AG09309 (cell line): ENCODE results near the gene UNK.
"Not testable (repeated sequence)": the region's sequence is repeated elsewhere in the genome, so short reads cannot be mapped to it uniquely, and the experiment has no call there.

Experiments used
- DNase-seq: peaks from one replicate; pipeline ENCODE4 v3.0.0-alpha.2; 2010; ENCODE audit warnings: low read depth
- H3K4me3 ChIP-seq: 2 replicates; pipeline ENCODE4 v1.5.1; 2011; ENCODE audit warnings: mild to moderate bottlenecking, low read depth, low read length, moderate library complexity; ENCODE audit not compliant: control insufficient read depth
- TF ChIP-seq, protein P1 (sequence below): IDR thresholded peaks from 2 replicates; pipeline ENCODE4 v1.5.1; 2011; ENCODE audit warnings: mild to moderate bottlenecking, low read depth, low read length, inconsistent platforms; ENCODE audit not compliant: insufficient read depth, control insufficient read depth; ENCODE audit errors: missing control alignments

The UNK gene

GRCh38 chr17:75849724-75850123 is 65.1 kb downstream of the UNK start:
- TF ChIP-seq, protein P1, sequence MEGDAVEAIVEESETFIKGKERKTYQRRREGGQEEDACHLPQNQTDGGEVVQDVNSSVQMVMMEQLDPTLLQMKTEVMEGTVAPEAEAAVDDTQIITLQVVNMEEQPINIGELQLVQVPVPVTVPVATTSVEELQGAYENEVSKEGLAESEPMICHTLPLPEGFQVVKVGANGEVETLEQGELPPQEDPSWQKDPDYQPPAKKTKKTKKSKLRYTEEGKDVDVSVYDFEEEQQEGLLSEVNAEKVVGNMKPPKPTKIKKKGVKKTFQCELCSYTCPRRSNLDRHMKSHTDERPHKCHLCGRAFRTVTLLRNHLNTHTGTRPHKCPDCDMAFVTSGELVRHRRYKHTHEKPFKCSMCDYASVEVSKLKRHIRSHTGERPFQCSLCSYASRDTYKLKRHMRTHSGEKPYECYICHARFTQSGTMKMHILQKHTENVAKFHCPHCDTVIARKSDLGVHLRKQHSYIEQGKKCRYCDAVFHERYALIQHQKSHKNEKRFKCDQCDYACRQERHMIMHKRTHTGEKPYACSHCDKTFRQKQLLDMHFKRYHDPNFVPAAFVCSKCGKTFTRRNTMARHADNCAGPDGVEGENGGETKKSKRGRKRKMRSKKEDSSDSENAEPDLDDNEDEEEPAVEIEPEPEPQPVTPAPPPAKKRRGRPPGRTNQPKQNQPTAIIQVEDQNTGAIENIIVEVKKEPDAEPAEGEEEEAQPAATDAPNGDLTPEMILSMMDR, result no peak
- DNase-seq, result no peak
- no peak overlapping the region for H3K4me3 ChIP-seq

DNA sequence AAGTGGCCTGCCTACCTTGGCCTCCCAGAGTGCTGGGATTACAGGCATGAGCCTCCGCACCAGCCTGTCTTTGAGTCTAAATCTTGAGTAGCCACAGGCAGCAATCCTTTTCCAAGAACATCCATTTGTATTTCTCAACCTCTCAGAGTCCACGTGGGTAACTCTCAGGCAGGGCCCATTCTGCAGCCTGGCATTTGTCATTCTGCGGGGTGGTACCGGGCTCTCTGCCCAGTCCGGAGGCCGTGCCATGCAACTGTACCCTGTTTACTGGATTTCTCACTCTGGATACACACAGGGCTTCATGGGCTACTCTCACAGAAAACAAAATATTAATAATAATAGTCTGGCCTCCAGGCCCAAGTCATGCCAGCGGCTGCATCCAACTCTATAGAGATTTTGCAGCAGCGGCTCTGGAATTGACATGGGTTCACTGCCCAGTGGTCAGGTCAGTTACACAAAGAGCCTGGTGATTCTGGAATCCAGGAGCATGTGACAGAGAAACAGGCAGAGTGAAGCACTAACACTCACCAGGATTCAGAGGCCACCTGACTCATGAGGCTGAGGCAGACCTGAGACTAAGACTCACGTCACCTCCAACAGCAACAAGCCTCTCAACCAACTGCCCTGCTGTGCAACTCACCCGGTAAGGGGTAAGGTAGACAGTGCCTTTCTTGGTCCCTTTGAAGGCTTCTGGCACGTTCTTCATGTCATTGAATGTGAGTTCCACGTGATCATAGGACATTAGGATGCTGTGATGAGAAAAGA is 66.5 kb downstream of the UNK start:
- DNase-seq, result no peak
- no peak overlapping the region for H3K4me3 ChIP-seq
- TF ChIP-seq, protein P1, result no peak

DNA sequence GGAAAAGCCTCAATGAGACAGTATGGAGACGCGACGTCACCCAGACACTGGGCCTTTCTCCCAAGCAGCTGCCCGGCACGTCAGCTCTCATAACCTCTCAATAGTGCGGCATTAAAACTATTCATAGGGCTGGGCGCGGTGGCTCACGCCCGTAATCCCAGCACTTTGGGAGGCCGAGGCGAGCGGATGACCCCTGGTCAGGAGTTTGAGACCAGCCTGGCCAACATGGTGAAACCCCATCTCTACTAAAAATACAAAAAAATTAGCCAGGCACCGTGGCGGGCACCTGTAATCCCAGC is 67.0 kb downstream of the UNK start:
- DNase-seq, H3K4me3 ChIP-seq: not testable (repeated sequence)

- no peak for DNase-seq
- TF ChIP-seq, protein P1, result no peak
- no peak overlapping the region for H3K4me3 ChIP-seq
Observed at GRCh38 chr17:75853433-75853832, 68.8 kb downstream of the UNK start.

DNA sequence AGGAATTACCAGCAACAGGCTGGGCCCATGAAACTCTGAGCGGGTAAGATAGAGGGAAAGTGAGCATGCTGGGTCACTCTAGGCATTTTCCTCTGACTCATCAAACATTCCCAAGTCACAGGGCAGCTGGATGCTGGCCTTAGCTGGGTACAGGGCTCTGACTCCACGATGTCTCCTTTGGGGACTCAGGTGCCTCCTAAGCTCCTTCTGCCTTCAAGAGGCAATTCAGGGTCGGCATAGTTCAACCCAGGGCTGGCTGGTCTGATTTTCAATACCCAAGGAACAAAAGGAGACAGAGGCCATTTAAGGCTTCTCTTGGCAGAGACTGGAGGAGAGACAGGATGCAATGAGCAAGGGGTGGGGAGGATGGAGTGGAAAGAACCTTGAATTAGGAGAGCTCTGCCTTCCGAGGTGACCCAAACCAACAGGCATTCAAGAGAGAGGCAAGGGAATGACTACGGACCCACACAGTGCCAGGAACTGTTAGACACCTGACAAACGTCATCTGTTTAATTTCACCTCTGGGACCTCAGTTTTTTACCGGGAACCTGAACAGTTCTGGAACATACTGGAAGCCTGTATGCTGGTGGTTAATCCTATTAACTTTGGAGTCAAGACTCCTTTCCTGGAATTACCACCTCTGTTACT is 69.6 kb downstream of the UNK start:
- H3K4me3 ChIP-seq, result peak overlapping the region; percentile 69
- TF ChIP-seq, protein P1, result no peak
- DNase-seq, result no peak

GRCh38 chr17:75854881-75855309 is 70.3 kb downstream of the UNK start:
- H3K4me3 ChIP-seq, result peak overlapping the region; percentile 69
- no peak for DNase-seq
- TF ChIP-seq, protein P1, result no peak

GRCh38 chr17:75855310-75856061 is 70.9 kb downstream of the UNK start, which contains the start of gene WBP2:
WBP2 (minus strand) TSS chr17:75855335; CDS start chr17:75855297, 38 bp downstream.
- TF ChIP-seq, protein P1, result peak; percentile 21
- peak within 1 kb of the TSS; percentile 69 for H3K4me3 ChIP-seq
- DNase-seq, result peak; percentile 99
